IPS DF 4.7 (cell line): ENCODE data around the gene IL18RAP.

ENCODE experiments used
- DNase-seq: peaks from one replicate; pipeline ENCODE4 v3.0.0-alpha.2; 2013; ENCODE audit warnings: low spot score; ENCODE audit errors: extremely low read depth

IL18RAP gene

DNA sequence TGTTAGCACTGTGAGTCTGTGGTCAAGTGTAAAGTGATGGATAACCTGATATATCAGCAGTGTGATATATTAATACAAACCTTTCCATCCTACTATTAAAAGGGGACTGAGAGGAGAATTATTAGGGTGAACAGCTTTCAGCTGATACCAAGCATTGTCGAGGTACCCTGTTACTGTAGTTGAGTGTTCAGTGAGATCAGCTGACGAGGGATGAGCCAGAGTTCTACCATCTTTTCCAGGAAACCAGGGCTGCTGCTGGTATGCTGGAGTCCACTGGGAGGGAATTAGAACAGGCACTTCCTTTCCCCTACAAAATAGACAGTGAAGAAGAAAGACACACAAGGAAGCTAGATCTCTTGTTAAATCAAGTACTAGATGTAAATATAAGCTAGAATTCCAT lies 408 bp downstream of the IL18RAP start:
- DNase-seq: no peak

GRCh38 chr2:102424754-102425153 lies 1.8 kb downstream of the IL18RAP start:
- DNase-seq: no peak

DNA sequence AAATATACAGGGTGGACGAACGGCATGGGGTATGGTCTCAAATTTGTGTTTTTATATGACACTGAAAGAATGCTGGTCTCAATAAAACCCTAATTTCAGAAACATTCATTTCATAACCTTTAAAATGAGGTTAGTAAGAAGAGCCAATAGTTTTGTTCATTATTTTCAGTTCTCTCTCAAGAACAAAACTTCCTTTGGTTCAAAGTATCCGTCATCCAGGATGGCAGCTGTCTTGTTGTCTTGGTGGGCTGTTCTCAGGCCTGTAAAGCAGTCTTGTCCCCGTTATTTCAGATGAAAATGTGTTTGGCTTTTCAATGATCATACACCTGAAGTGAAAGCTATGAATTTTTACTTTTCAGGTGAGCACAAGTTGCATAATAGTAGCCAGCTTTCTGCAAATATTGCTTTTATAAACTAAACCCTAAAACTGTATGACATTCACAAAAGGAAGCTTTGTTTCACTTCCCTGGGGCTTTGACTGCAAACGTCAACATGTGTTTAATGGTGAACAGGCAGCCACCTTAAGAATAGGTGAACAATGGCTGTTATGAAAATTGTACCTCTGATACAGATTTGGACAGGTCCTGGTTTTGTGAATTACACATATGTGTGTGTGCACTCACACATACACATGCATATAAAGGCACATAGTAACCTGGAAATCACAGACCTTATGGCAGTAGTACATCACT lies 2.6 kb downstream of the IL18RAP start:
- no peak for DNase-seq

DNA sequence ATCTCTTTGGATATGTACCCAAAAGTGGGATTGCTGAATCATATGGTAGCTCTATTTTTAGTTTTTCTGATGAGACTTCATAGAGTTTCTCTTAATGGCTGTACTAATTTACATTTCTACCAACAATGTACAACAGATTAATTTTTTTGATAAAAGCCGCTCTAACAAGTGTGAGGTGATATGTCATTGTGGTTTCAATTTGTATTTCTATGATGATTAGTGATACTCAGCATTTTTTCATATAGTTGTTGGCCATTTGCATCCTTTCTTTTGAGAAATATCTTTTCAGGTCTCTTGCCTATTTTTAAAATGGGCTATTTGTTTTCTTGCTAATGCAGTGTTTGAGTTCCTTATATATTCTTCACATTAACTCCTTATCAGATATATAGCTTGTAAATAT lies 4.3 kb downstream of the IL18RAP start:
- DNase-seq: no peak

DNA sequence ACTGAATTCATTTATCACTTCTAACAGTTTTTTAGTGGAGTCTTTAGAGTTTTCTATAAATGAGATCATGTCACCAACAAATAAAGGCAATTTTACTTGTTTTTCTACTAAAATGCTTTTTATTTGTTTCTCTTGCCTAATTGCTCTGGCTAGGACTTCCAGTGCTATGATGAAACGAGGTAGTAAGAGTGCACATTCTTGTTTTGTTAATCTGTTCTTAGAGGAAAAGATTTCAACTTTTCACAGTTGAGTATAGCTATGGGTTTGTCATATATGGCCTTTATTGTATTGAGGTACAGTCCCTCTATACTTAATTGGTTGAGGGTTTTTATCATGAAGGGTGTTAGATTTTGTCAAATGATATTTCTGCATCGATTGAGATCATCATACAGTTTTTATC lies 5.6 kb downstream of the IL18RAP start:
- no peak for DNase-seq

DNA sequence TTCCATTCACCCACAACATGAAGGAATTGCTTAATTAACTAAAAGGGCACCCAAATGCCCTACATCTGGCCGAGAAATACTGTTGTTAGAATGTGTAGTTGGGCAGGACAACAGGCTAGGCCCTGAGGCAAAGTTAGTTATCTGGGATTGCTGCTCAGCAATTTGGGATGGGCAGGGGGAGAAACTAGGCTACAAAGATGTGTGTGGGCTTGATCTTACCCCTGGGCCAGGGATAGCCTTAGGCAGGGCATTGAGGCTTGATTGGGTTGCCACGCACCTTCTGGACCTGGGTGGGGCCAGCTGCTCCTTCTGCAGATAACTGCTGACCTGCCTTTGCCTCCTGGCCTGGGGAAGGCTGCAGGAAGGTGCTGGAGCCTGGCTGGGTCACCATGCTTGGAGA lies 9.4 kb downstream of the IL18RAP start:
- DNase-seq: no peak

DNA sequence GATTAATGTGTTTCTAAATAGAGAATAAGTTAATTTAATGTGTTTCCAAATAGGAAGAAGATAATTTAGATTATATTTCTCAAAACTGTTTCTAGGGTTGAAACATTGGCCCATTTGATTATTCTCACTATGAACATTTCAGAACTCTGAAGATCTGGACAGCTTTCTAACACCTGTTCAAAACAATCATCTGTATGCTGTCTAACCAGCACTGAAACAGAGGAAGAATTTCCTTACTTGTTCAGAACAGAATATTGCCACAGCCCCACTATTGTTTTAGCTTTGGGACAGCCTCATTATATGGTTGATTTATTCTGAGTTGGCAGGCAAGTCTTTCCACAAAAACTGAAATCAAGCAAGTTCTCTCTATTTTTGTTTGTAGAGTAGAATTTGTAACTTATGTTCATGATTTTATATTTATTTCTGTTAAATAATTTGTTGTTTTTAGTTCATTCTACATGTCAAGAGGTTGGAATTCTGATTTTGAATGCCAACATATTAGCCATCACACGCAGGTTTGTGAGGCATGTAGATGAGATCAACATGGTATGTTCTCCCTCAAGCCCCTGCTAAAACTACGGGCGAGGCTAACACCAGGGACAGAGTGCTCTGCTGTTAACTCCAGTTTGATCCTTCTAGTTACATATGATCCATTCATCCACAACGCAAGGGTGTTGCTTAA lies 11.2 kb downstream of the IL18RAP start:
- no peak for DNase-seq

DNA sequence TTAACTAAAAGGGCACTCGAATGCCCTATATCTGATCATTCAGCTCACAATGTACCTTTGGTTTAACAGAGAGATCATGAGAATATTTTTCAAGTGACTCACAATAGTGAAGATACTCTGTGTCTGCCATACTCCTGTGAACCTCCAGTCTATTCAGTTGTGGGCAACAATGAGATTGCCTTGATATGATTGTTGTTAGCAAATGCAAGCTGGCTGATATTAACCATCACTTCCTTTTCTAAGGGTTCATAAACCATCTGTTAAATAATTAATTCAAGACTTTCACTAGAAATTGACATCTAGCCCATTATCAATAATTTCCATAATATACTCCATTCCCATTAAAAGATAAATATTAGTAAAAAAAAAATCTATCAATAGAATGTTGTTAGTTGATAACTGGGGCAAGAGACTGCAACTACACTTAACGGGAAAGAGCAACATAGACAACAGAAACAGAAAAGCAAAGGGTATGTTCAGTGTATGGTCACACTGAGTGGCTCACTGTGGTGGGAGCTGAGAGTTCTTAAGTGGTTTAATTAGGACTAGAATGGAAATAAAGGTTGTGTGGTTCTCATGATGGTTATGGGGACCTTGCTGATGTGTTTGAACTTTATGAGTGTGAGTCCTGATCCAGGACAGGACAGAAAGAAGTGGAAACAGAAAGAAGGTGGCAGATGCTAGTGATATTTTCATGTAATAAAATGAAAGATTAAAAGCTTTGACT lies 11.9 kb downstream of the IL18RAP start:
- DNase-seq: no peak

DNA sequence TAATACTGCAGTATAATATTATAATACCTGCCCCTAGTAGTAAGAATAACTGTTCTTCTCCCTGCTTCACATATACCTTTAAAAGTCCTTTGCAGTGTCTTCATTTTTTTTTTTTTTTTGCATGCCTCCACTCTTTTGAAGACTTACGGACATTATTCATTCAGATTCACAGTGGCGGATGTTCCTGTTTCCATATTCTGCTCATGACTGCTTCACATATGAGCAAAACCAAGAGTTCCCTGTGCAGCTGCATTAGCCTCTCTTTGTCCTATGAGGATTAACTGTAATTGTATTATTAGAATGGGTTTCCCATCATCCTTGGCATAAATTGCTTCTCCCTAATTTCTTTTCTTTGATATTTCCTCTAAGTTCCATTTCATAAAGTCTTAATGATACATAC lies 12.8 kb downstream of the IL18RAP start:
- DNase-seq: no peak

DNA sequence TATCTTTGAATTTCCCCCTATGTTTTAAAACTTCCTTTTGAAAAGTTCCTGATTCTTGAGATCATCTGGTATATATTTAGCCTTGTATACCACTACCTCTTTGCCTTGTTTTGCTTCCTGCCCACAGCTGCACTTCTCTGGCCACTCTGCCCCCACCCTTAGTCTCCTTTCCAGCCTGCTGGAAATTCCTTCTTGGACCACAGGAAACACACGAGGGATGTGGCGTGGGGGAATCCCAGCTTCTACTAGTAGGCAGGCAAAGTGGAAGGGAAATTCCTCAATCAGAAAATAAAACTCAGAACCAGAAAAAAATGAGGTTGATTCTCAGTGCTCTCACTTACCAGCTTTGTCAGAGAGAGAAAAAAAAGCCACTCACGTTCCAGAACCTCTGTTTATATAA lies 13.4 kb downstream of the IL18RAP start:
- no peak for DNase-seq

GRCh38 chr2:102437122-102437521 lies 14.2 kb downstream of the IL18RAP start:
- DNase-seq: no peak

GRCh38 chr2:102438111-102438510 lies 15.2 kb downstream of the IL18RAP start:
- DNase-seq: no peak

- no peak for DNase-seq
Measured at GRCh38 chr2:102438578-102438977, 15.6 kb downstream of the IL18RAP start.

GRCh38 chr2:102439065-102439695 lies 16.2 kb downstream of the IL18RAP start:
- no peak for DNase-seq

GRCh38 chr2:102442967-102443828 lies 20.2 kb downstream of the IL18RAP start:
- no peak for DNase-seq

GRCh38 chr2:102444233-102444632 lies 21.3 kb downstream of the IL18RAP start:
- no peak for DNase-seq

GRCh38 chr2:102446936-102447335 lies 24.0 kb downstream of the IL18RAP start:
- DNase-seq: no peak

GRCh38 chr2:102449370-102449974 lies 26.5 kb downstream of the IL18RAP start:
- DNase-seq: no peak

DNA sequence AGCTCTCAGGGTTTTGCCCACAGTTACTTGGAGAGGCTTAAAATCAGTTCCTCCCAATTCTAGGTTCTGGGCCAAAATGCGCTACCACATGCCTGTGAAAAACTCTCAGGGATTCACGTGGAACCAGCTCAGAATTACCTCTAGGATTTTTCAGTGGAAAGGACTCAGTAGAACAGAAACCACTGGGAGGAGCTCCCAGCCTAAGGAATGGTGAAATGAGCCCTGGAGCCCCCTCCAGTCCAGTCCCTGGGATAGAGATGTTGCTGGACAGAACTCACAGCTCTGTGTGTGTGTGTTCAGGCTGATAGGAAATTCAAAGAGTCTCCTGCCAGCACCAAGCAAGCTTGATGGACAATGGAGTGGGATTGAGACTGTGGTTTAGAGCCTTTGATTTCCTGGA lies 29.0 kb downstream of the IL18RAP start:
- DNase-seq: no peak

DNA sequence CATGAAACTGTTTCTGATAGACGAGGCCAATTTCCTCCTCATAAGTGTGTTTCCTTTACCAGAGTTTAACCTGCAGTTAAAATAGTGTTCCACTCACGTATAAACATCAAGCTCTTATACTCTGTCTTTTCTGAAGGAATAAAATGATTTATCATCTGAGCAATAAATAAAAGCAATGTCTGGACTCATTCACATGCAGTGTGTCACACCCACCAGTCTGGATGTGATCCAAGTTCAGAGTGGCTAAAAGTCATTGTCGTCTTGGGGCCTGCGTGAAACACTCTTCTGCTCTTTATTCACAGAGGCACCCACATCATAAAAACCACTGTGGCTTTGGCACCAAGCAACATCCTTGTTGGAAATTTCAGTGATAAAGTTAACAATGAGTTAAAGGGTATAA lies 30.5 kb downstream of the IL18RAP start:
- no peak for DNase-seq
